Endothelial cell of umbilical vein (primary cell): ENCODE data around the gene PIGH.

Experiments
- EZH2 ChIP-seq: IDR thresholded peaks from 2 replicates; pipeline ENCODE4 v1.6.1; 2012; ENCODE audit warnings: borderline replicate concordance, low read depth, mild to moderate bottlenecking, moderate library complexity, low read length, inconsistent platforms; ENCODE audit not compliant: severe bottlenecking
- FOS ChIP-seq: IDR thresholded peaks from 2 replicates; pipeline ENCODE4 v1.6.1; 2011; ENCODE audit warnings: mild to moderate bottlenecking, low read length, moderate library complexity, borderline replicate concordance; ENCODE audit not compliant: insufficient read depth
- GATA2 ChIP-seq: IDR thresholded peaks from 2 replicates; pipeline ENCODE4 v1.7.0; 2011; ENCODE audit warnings: low read depth, mild to moderate bottlenecking, moderate library complexity, mixed read lengths, low read length; ENCODE audit not compliant: insufficient read length, insufficient read depth
- MYC ChIP-seq: IDR thresholded peaks from one replicate; pipeline ENCODE4 v1.6.1; 2011; ENCODE audit warnings: mild to moderate bottlenecking, low read depth, low read length
- POLR2A ChIP-seq: IDR thresholded peaks from 2 replicates; pipeline ENCODE4 v1.6.1; 2012; ENCODE audit warnings: low read depth, mild to moderate bottlenecking, control low read depth, low read length
- POLR2AphosphoS5 ChIP-seq: IDR thresholded peaks from 2 replicates; pipeline ENCODE4 v1.6.1; 2012; ENCODE audit warnings: low read depth, mild to moderate bottlenecking, control low read depth, low read length, moderate library complexity; ENCODE audit not compliant: insufficient read depth
- TF ChIP-seq, protein P1 (sequence below), 2 donors: IDR thresholded peaks; 1 replicate in 1 of 2; 2 replicates in 1 of 2; pipeline ENCODE4 v1.5.1; 2011; ENCODE audit warnings: low read length in 2 of 2, mild to moderate bottlenecking in 2 of 2, moderate library complexity in 2 of 2, control low read depth in 1 of 2, inconsistent platforms in 1 of 2, low read depth in 1 of 2; ENCODE audit not compliant: insufficient read depth in 1 of 2; ENCODE audit errors: extremely low read depth in 1 of 2
- TF ChIP-seq, protein P2 (sequence below): IDR thresholded peaks from 2 replicates; pipeline ENCODE4 v1.6.1; 2011; ENCODE audit not compliant: insufficient read depth, insufficient read length

DNA sequence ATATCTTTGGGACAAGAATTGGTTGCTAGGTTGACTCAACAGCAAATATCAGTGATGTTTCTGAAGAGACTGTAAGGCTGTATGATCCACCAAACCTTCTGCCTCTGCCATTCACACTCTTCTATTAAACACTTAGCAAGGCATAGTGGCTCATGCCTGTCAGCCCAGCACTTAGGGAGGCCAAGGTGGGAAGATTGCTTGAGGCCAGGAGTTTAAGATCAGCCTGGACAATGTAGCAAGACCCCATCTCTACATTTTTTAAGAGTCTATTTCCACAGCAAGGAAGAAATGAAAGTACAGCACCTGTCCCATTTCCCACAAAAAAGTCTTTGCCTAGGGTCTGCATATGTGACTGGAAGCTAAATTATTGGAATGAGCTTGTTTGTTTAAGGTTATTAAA is 27.5 kb upstream of the PIGH start:
- TF ChIP-seq, protein P1, sequence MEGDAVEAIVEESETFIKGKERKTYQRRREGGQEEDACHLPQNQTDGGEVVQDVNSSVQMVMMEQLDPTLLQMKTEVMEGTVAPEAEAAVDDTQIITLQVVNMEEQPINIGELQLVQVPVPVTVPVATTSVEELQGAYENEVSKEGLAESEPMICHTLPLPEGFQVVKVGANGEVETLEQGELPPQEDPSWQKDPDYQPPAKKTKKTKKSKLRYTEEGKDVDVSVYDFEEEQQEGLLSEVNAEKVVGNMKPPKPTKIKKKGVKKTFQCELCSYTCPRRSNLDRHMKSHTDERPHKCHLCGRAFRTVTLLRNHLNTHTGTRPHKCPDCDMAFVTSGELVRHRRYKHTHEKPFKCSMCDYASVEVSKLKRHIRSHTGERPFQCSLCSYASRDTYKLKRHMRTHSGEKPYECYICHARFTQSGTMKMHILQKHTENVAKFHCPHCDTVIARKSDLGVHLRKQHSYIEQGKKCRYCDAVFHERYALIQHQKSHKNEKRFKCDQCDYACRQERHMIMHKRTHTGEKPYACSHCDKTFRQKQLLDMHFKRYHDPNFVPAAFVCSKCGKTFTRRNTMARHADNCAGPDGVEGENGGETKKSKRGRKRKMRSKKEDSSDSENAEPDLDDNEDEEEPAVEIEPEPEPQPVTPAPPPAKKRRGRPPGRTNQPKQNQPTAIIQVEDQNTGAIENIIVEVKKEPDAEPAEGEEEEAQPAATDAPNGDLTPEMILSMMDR (IDR thresholded peaks at IDR 0.05; ENCODE audit: extremely low read depth in 1 of 2, insufficient read depth in 1 of 2, low read depth in 1 of 2, low read length in 2 of 2) = no peak
- TF ChIP-seq POLR2AphosphoS5 (no peak), EZH2 (no peak), GATA2 (no peak), POLR2A (no peak), MYC (no peak), FOS (no peak)
- TF ChIP-seq, protein P2, sequence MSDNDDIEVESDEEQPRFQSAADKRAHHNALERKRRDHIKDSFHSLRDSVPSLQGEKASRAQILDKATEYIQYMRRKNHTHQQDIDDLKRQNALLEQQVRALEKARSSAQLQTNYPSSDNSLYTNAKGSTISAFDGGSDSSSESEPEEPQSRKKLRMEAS = no peak
